Astrocyte (in vitro differentiated cells and primary cell): Measurements from ENCODE around the gene PCDHGC3.

Experiments used
- CTCF ChIP-seq: IDR thresholded peaks from 2 replicates; pipeline ENCODE4 v1.5.1; 2011; ENCODE audit warnings: low read depth, mild to moderate bottlenecking, inconsistent platforms, low read length, moderate library complexity; ENCODE audit not compliant: insufficient read depth
- EZH2 ChIP-seq: IDR thresholded peaks from 2 replicates; pipeline ENCODE4 v1.6.1; 2012; ENCODE audit warnings: mild to moderate bottlenecking, low read length, inconsistent platforms; ENCODE audit not compliant: insufficient read depth

- TF ChIP-seq CTCF = no peak
- no peak for TF ChIP-seq EZH2
Observed at GRCh38 chr5:141441571-141442170, 34.1 kb upstream of the PCDHGC3 start.
